Stomach (tissue), 4 donors: ENCODE measurements around the gene PITPNM1.

Experiments used
- CTCF ChIP-seq, 7 experiments: fragments of 450-650 bp in 4 of 7; fragments of 200-600 bp in 3 of 7; sonication (generic) in 3 of 7; IDR thresholded peaks; one replicate each; pipeline ENCODE4 v1.5.1; 2016 to 2019; ENCODE audit warnings: antibody characterized with exemption in 7 of 7, control low read depth in 2 of 7, mild to moderate bottlenecking in 1 of 7
- EP300 ChIP-seq: sonication (generic); formaldehyde crosslinking; IDR thresholded peaks from one replicate; pipeline ENCODE4 v1.6.1; 2017; ENCODE audit warnings: antibody characterized with exemption
- POLR2A ChIP-seq, 4 donors: fragments of 450-650 bp; IDR thresholded peaks; one replicate each; pipeline ENCODE4 v1.6.1; 2016; ENCODE audit warnings: antibody characterized with exemption in 4 of 4, control low read depth in 2 of 4, mild to moderate bottlenecking in 1 of 4, moderate library complexity in 1 of 4
- POLR2AphosphoS5 ChIP-seq, 3 donors: sonication (generic); formaldehyde crosslinking; IDR thresholded peaks; one replicate each; pipeline ENCODE4 v1.6.1; 2016; ENCODE audit warnings: antibody characterized with exemption in 3 of 3

GRCh38 chr11:67442504-67443404 is 62.4 kb downstream of the PITPNM1 start:
- TF ChIP-seq CTCF (IDR thresholded peaks at IDR 0.05) (no peak), EP300 (no peak), POLR2A (IDR thresholded peaks at IDR 0.05) (no peak), POLR2AphosphoS5 (IDR thresholded peaks at IDR 0.05) (no peak)
